ENCODE data around the gene PAOX.

Gene PAOX

DNA sequence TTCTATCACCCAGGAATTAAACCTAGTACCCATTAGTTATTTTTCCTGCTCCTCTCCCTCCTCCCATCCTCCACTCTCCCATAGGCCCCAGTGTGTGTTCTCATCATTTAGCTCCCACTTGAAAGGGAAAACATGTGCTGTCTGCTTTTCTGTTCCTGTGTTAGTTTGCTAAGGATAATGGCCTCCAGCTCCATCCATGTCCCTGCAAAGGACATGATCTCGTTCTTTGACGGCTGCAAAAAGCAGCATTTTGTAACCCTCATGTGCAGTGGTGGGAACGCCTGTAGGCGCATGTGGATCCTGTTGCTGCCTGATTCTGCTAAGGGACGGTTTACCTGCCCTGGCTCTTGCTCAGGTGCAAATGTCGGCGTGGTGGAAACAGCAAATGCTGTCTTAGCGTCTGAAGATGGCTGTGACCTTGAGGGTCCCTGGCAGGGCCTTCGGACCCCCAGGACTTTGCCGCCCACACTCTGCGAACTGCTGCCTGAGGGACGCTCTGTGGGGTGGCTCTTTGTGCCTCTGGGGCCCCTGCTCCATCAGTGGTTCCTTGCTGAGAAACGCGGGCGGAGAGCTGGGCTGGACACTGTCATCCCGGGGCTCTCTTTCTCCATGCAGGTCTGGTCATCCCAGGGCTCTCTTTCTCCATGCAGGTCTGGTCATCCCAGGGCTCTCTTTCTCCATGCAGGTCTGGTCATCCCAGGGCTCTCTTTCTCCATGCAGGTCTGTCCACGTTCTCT is 9.3 kb downstream of the PAOX start (continued):
- TF ChIP-seq ZNF521 (tag by site-specific recombination; IDR thresholded peaks at IDR 0.05) (no peak), ZNF23 (tag by site-specific recombination; IDR thresholded peaks at IDR 0.05; ENCODE audit: borderline replicate concordance) (no peak), ZNF223 (tag by site-specific recombination; IDR thresholded peaks at IDR 0.05) (no peak), HOXA7 (CRISPR knock-in tag; IDR thresholded peaks at IDR 0.05; ENCODE audit: borderline replicate concordance) (no peak), WT1 (tag by site-specific recombination; IDR thresholded peaks at IDR 0.05) (no peak), ZNF423 (tag by site-specific recombination; IDR thresholded peaks at IDR 0.05) (no peak), ZNF776 (tag by site-specific recombination; IDR thresholded peaks at IDR 0.05; ENCODE audit: borderline replicate concordance) (no peak), ZNF558 (tag by site-specific recombination; IDR thresholded peaks at IDR 0.05) (no peak), ZNF311 (tag by site-specific recombination; IDR thresholded peaks at IDR 0.05; ENCODE audit: borderline replicate concordance) (no peak), ZFP37 (tag by site-specific recombination; IDR thresholded peaks at IDR 0.05) (no peak), YY2 (tag by site-specific recombination; IDR thresholded peaks at IDR 0.05) (peak; percentile 61; the same call in 1 of the 2 replicates), BCL11B (tag by site-specific recombination; IDR thresholded peaks at IDR 0.05; ENCODE audit: low read depth) (no peak), ZNF24 (tag by site-specific recombination; IDR thresholded peaks at IDR 0.05) (no peak), ZNF701 (tag by site-specific recombination; IDR thresholded peaks at IDR 0.05) (no peak), ZNF146 (tag by site-specific recombination; IDR thresholded peaks at IDR 0.05) (no peak), ZNF596 (tag by site-specific recombination; IDR thresholded peaks at IDR 0.05) (no peak), ZNF114 (tag by site-specific recombination; IDR thresholded peaks at IDR 0.05) (no peak), ZNF621 (tag by site-specific recombination; IDR thresholded peaks at IDR 0.05) (no peak), ZNF785 (tag by site-specific recombination; IDR thresholded peaks at IDR 0.05) (no peak), ZNF211 (tag by site-specific recombination; IDR thresholded peaks at IDR 0.05; ENCODE audit: low read depth) (no peak), GLIS1 (tag by site-specific recombination; IDR thresholded peaks at IDR 0.05) (no peak), ZNF354C (tag by site-specific recombination; IDR thresholded peaks at IDR 0.05; ENCODE audit: borderline replicate concordance, low read depth) (no peak), ZNF426 (tag by site-specific recombination; IDR thresholded peaks at IDR 0.05) (no peak), PRDM1 (tag by site-specific recombination; IDR thresholded peaks at IDR 0.05) (no peak), ZSCAN23 (tag by site-specific recombination; IDR thresholded peaks at IDR 0.05) (no peak)
- TF ChIP-seq, protein P1, sequence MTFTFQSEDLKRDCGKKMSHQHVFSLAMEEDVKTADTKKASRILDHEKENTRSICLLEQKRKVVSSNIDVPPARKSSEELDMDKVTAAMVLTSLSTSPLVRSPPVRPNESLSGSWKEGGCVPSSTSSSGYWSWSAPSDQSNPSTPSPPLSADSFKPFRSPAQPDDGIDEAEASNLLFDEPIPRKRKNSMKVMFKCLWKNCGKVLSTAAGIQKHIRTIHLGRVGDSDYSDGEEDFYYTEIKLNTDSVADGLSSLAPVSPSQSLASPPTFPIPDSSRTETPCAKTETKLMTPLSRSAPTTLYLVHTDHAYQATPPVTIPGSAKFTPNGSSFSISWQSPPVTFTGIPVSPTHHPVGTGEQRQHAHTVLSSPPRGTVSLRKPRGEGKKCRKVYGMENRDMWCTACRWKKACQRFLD (tag by site-specific recombination; IDR thresholded peaks at IDR 0.05) = no peak
- TF ChIP-seq, protein P2, sequence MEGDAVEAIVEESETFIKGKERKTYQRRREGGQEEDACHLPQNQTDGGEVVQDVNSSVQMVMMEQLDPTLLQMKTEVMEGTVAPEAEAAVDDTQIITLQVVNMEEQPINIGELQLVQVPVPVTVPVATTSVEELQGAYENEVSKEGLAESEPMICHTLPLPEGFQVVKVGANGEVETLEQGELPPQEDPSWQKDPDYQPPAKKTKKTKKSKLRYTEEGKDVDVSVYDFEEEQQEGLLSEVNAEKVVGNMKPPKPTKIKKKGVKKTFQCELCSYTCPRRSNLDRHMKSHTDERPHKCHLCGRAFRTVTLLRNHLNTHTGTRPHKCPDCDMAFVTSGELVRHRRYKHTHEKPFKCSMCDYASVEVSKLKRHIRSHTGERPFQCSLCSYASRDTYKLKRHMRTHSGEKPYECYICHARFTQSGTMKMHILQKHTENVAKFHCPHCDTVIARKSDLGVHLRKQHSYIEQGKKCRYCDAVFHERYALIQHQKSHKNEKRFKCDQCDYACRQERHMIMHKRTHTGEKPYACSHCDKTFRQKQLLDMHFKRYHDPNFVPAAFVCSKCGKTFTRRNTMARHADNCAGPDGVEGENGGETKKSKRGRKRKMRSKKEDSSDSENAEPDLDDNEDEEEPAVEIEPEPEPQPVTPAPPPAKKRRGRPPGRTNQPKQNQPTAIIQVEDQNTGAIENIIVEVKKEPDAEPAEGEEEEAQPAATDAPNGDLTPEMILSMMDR (tag by site-specific recombination; IDR thresholded peaks at IDR 0.05) = no peak
- TF ChIP-seq, protein P3, sequence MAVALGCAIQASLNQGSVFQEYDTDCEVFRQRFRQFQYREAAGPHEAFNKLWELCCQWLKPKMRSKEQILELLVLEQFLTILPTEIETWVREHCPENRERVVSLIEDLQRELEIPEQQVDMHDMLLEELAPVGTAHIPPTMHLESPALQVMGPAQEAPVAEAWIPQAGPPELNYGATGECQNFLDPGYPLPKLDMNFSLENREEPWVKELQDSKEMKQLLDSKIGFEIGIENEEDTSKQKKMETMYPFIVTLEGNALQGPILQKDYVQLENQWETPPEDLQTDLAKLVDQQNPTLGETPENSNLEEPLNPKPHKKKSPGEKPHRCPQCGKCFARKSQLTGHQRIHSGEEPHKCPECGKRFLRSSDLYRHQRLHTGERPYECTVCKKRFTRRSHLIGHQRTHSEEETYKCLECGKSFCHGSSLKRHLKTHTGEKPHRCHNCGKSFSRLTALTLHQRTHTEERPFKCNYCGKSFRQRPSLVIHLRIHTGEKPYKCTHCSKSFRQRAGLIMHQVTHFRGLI (tag by site-specific recombination; IDR thresholded peaks at IDR 0.05) = no peak
- TF ChIP-seq, protein P4, sequence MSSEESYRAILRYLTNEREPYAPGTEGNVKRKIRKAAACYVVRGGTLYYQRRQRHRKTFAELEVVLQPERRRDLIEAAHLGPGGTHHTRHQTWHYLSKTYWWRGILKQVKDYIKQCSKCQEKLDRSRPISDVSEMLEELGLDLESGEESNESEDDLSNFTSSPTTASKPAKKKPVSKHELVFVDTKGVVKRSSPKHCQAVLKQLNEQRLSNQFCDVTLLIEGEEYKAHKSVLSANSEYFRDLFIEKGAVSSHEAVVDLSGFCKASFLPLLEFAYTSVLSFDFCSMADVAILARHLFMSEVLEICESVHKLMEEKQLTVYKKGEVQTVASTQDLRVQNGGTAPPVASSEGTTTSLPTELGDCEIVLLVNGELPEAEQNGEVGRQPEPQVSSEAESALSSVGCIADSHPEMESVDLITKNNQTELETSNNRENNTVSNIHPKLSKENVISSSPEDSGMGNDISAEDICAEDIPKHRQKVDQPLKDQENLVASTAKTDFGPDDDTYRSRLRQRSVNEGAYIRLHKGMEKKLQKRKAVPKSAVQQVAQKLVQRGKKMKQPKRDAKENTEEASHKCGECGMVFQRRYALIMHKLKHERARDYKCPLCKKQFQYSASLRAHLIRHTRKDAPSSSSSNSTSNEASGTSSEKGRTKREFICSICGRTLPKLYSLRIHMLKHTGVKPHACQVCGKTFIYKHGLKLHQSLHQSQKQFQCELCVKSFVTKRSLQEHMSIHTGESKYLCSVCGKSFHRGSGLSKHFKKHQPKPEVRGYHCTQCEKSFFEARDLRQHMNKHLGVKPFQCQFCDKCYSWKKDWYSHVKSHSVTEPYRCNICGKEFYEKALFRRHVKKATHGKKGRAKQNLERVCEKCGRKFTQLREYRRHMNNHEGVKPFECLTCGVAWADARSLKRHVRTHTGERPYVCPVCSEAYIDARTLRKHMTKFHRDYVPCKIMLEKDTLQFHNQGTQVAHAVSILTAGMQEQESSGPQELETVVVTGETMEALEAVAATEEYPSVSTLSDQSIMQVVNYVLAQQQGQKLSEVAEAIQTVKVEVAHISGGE (tag by site-specific recombination; conservative IDR thresholded peaks at IDR 0.05; ENCODE audit: low read depth) = peak; percentile 99
- TF ChIP-seq, protein P5, sequence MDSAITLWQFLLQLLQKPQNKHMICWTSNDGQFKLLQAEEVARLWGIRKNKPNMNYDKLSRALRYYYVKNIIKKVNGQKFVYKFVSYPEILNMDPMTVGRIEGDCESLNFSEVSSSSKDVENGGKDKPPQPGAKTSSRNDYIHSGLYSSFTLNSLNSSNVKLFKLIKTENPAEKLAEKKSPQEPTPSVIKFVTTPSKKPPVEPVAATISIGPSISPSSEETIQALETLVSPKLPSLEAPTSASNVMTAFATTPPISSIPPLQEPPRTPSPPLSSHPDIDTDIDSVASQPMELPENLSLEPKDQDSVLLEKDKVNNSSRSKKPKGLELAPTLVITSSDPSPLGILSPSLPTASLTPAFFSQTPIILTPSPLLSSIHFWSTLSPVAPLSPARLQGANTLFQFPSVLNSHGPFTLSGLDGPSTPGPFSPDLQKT (IDR thresholded peaks at IDR 0.05; ENCODE audit: borderline replicate concordance, low read depth, low read length) = no peak
- TF ChIP-seq, protein P6, sequence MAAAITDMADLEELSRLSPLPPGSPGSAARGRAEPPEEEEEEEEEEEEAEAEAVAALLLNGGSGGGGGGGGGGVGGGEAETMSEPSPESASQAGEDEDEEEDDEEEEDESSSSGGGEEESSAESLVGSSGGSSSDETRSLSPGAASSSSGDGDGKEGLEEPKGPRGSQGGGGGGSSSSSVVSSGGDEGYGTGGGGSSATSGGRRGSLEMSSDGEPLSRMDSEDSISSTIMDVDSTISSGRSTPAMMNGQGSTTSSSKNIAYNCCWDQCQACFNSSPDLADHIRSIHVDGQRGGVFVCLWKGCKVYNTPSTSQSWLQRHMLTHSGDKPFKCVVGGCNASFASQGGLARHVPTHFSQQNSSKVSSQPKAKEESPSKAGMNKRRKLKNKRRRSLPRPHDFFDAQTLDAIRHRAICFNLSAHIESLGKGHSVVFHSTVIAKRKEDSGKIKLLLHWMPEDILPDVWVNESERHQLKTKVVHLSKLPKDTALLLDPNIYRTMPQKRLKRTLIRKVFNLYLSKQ (tag by site-specific recombination; IDR thresholded peaks at IDR 0.05; ENCODE audit: borderline replicate concordance) = no peak

Measured in HEK293 (cell line).